Cardiac muscle cell (in vitro differentiated cells and primary cell): Measurements from ENCODE around the gene ZFYVE16. TPM values are rescaled to one million over a fixed set of nuclear protein-coding genes. Genes with fewer than 3 reads are reported as not detected.

Experiments used
- DNase-seq, 2 donors: peaks; one replicate each; pipeline versions ENCODE4 v3.0.0 to v3.0.0-alpha.2; 2010 to 2017; ENCODE audit warnings: low read depth in 1 of 2, low spot score in 1 of 2
- H3K27ac ChIP-seq: fragments of 200-600 bp; sonication (generic); 2 replicates; pipeline ENCODE4 v1.5.1; 2016
- H3K27me3 ChIP-seq: fragments of 200-600 bp; sonication (generic); 2 replicates; pipeline ENCODE4 v1.6.0; 2016; ENCODE audit warnings: control low read depth
- H3K36me3 ChIP-seq: fragments of 200-600 bp; sonication (generic); 2 replicates; pipeline ENCODE4 v1.5.1; 2016; ENCODE audit warnings: control low read depth
- H3K4me1 ChIP-seq: fragments of 200-600 bp; sonication (generic); 2 replicates; pipeline ENCODE4 v1.8.1; 2017; ENCODE audit warnings: low read depth, mild to moderate bottlenecking, mixed run types
- H3K4me3 ChIP-seq: fragments of 200-600 bp; sonication (generic); 2 replicates; pipeline ENCODE4 v1.5.1; 2016; ENCODE audit warnings: mild to moderate bottlenecking
- H3K9me3 ChIP-seq: fragments of 200-600 bp; sonication (generic); 2 replicates; pipeline ENCODE4 v1.5.1; 2017; ENCODE audit warnings: low read depth, mild to moderate bottlenecking, control low read depth
- CTCF ChIP-seq: IDR thresholded peaks from 2 replicates; pipeline ENCODE4 v1.5.1; 2012; ENCODE audit warnings: low read depth, mild to moderate bottlenecking, low read length
- polyA plus RNA-seq: library from polyadenylated mRNA; unstranded; fragments of >200 nt; fragmentation: Nextera tagmentation; extraction: Ambion mirVana; gene quantifications from 2 replicates; pipeline ENCODE4 v1.2.1, GENCODE V29; 2016
- total RNA-seq: library from RNA; depleted of rRNA; stranded (reverse); fragments of >200 nt; gene quantifications from 2 replicates; pipeline ENCODE4 v1.2.3, GENCODE V29; 2016

ZFYVE16 gene
- total and polyA plus RNA-seq, 2 experiments from 2014 or later: 22.0 to 41.3 TPM

GRCh38 chr5:80406980-80407734 lies 707 bp upstream of the ZFYVE16 start:
- Histone ChIP-seq H3K4me1 (peaks cover 14% of the 10 kb centered on the region), H3K4me3 (peak overlapping the region; percentile 66), H3K27me3 (no peaks in the 10 kb centered on the region), H3K27ac (peak overlapping the region; percentile 94), H3K36me3 (no peaks in the 10 kb centered on the region), H3K9me3 (no peaks in the 10 kb centered on the region)
- no peak for TF ChIP-seq CTCF
- DNase-seq: peak in 1 of 2 donors; percentile 40

GRCh38 chr5:80408484-80409366 lies 861 bp downstream of the ZFYVE16 start:
- Histone ChIP-seq H3K27me3 (no peaks in the 10 kb centered on the region), H3K27ac (peak overlapping the region; percentile 94), H3K4me3 (peak overlapping the region; percentile 66), H3K36me3 (peaks cover 9% of the 10 kb centered on the region), H3K9me3 (no peaks in the 10 kb centered on the region), H3K4me1 (peaks cover 14% of the 10 kb centered on the region)
- no peak for TF ChIP-seq CTCF
- peak; percentile 49 to 82 for DNase-seq

- peak overlapping the region; percentile 66 for H3K4me3 ChIP-seq
- peaks cover 14% of the 10 kb centered on the region for H3K4me1 ChIP-seq
- peaks cover 10% of the 10 kb centered on the region for H3K36me3 ChIP-seq
- no peaks in the 10 kb centered on the region for H3K9me3 ChIP-seq
- TF ChIP-seq CTCF: no peak
- H3K27me3 ChIP-seq: no peaks in the 10 kb centered on the region
- peak overlapping the region; percentile 94 for H3K27ac ChIP-seq
- peak; percentile 14 to 29 for DNase-seq
These were observed 1.6 kb downstream of the ZFYVE16 start for GRCh38 chr5:80409367-80409966.

GRCh38 chr5:80411589-80412219 lies 3.8 kb downstream of the ZFYVE16 start:
- H3K27ac ChIP-seq: peak overlapping the region; percentile 71
- no peak for TF ChIP-seq CTCF

GRCh38 chr5:80414113-80414512 lies 6.2 kb downstream of the ZFYVE16 start:
- DNase-seq: peak in 1 of 2 donors; percentile 57
- H3K27me3 ChIP-seq: no peaks in the 10 kb centered on the region
- H3K9me3 ChIP-seq: no peaks in the 10 kb centered on the region
- H3K36me3 ChIP-seq: peaks cover 10% of the 10 kb centered on the region
- H3K4me3 ChIP-seq: no peak overlapping the region
- no peak overlapping the region for H3K27ac ChIP-seq
- TF ChIP-seq CTCF: no peak
- H3K4me1 ChIP-seq: peaks cover 14% of the 10 kb centered on the region

More at GRCh38 chr5:80411589-80412219, 3.8 kb downstream of the ZFYVE16 start:
- no peak overlapping the region for H3K4me3 ChIP-seq
- no peak for DNase-seq
- H3K36me3 ChIP-seq: peaks cover 10% of the 10 kb centered on the region
- H3K4me1 ChIP-seq: peaks cover 14% of the 10 kb centered on the region
- H3K27me3 ChIP-seq: no peaks in the 10 kb centered on the region
- no peaks in the 10 kb centered on the region for H3K9me3 ChIP-seq
